ENCODE measurements around the gene MRPS15. TPM values are rescaled to one million over a fixed set of nuclear protein-coding genes. Genes with fewer than 3 reads are reported as not detected.

Gene MRPS15
- total and polyA plus RNA-seq, 2 of the 13 experiments (the other 11 are each of a cell fraction or from before 2014, with no cell fraction given): 59.0 to 113 TPM

DNA sequence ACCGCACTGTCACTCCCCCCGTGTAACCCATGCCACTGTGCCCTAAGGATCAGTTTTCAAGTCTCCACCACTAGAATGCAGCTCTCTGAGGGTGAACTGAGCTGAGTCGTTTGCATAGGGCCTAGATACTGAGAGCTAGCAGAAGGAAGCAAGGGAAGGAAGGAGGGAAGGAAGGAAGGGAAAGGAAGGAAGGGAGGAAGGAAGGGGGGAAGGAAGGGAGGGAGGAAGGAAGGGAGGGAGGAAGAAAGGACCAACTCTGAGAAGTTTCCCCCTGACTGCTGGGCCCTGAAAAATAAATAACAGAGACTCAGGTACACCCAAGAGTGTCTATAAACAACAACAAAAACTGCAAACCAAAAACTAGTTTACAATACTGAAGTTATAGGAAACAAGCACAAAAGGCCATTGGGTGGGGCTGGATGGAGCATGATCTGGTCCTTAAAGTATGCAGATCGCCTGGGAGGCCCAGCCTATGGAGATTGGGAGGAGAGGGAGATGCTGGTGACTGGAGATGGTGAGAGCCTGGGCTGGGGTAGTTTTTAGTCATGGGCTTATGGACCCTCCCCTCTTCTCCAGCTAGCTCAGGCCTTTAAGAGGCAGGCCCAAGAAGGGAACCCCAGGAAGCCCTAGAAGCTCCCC lies 1.7 kb upstream of the MRPS15 start:
- no peak overlapping the region for H3K4me2 ChIP-seq (ENCODE audit: low read depth, low read length)
- intact Hi-C loops (cut with micrococcal nuclease; ENCODE audit: unreplicated experiment): loop anchor here (2.0 kb wide), 1 partner anchor 21 kb away; no protein-coding TSS in a partner anchor
- ChIA-PET POLR2A (interaction anchor here (1.2 to 3.6 kb wide), 4 partner anchors 17 to 79 kb away, joined by 4 to 18 read pairs (median 10); partner anchors contain the start of gene CSF3R), CTCF (ENCODE audit: low intra/inter-chr PET ratio, low total read pairs) (no interaction called here)
- H3K4me3 ChIP-seq (replicated peaks in 1 of 3; ENCODE audit: insufficient read depth in 1 of 3, low read depth in 2 of 3, low read length in 3 of 3): no peak overlapping the region
- DNase-seq (ENCODE audit: low spot score) (no peak), FAIRE-seq (no peak), ATAC-seq (no peak)
- no peak overlapping the region for H2AFZ ChIP-seq (ENCODE audit: low read length)
- WGBS (ENCODE audit: low lambda C conversion rate): 87% methylated on average over 4 of the region's 4 CpGs
- no peaks in the 10 kb centered on the region for H3K9me3 ChIP-seq (ENCODE audit: low read length)
- no peak overlapping the region for H3K9ac ChIP-seq (ENCODE audit: insufficient read depth, low read depth, low read length)
- H4K20me1 ChIP-seq (ENCODE audit: insufficient read depth, low read length): no peaks in the 10 kb centered on the region
- peaks cover 17% of the 10 kb centered on the region for H3K79me2 ChIP-seq (ENCODE audit: insufficient read depth, low read length)
- in situ Hi-C loops (cut with HindIII; ENCODE audit: extremely low pct_ligation_motif_present, low pct_unique_long_range_greater_than_20kb): no loop called here
- no peaks in the 10 kb centered on the region; a peak in 1 of 5 replicates for H3K27me3 ChIP-seq (ENCODE audit: control insufficient read depth in 1 of 2, insufficient read depth in 2 of 2, low read length in 2 of 2)
- peaks cover 9 to 17% of the 10 kb centered on the region in 2 experiments for H3K36me3 ChIP-seq (replicated peaks in 1 of 2; ENCODE audit: control insufficient read depth in 1 of 2, insufficient read depth in 2 of 2, low read length in 2 of 2)
- peaks cover 52% of the 10 kb centered on the region for H3K4me1 ChIP-seq (ENCODE audit: insufficient read depth, low read length)
- no peak overlapping the region for H3K27ac ChIP-seq (ENCODE audit: extremely low read length, insufficient read depth, low read length)
- TF ChIP-seq PCBP2 (optimal IDR thresholded peaks at IDR 0.05; ENCODE audit: low read depth, low read length, poor library complexity, severe bottlenecking) (peak; percentile 56), HNRNPK (IDR thresholded peaks at IDR 0.05; ENCODE audit: low read depth, low read length, poor library complexity, severe bottlenecking) (peak; percentile 64), PCBP1 (IDR thresholded peaks at IDR 0.05; ENCODE audit: borderline replicate concordance, low read depth, low read length) (0 out of 2 replicates have a peak, but pooled peaks have one; percentile 30), CHCHD3 (CRISPR knock-in tag; IDR thresholded peaks at IDR 0.05) (no peak)
- TF ChIP-seq, protein P1, sequence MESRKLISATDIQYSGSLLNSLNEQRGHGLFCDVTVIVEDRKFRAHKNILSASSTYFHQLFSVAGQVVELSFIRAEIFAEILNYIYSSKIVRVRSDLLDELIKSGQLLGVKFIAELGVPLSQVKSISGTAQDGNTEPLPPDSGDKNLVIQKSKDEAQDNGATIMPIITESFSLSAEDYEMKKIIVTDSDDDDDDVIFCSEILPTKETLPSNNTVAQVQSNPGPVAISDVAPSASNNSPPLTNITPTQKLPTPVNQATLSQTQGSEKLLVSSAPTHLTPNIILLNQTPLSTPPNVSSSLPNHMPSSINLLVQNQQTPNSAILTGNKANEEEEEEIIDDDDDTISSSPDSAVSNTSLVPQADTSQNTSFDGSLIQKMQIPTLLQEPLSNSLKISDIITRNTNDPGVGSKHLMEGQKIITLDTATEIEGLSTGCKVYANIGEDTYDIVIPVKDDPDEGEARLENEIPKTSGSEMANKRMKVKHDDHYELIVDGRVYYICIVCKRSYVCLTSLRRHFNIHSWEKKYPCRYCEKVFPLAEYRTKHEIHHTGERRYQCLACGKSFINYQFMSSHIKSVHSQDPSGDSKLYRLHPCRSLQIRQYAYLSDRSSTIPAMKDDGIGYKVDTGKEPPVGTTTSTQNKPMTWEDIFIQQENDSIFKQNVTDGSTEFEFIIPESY (CRISPR knock-in tag; IDR thresholded peaks at IDR 0.05): no peak
- no TSS peak for BruUV-seq (replicated peaks)

Data from HepG2 (cell line).